VCaP (cell line): ENCODE results near the gene HOXA2.

Experiments used
- H3K27ac ChIP-seq: fragments of 450-650 bp; 2 replicates; pipeline ENCODE4 v1.5.1; 2017
- CTCF ChIP-seq: fragments of 450-650 bp; conservative IDR thresholded peaks from 2 replicates; pipeline ENCODE4 v1.5.1; 2017; ENCODE audit warnings: mild to moderate bottlenecking, moderate library complexity

The HOXA2 gene

DNA sequence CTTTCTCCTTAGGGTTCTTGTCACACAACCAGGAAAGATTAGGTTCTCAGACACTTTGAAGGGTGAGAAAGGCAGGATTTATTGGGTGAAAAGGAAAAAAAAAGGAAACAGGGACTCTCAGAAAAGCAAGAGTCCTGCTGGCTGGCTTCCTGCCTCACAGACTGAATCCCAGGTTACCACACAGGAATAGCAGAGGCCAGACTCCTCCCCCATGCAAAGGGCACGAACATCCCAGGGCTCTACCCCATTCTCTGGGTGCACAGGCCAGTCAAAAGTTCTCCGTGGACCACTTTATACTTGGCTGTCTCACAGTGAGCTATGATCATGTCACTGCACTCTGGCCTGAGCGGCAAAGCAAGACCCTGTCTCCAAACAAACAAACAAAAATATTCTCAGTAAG lies 49.3 kb downstream of the HOXA2 start:
- TF ChIP-seq CTCF: no peak
- no peak overlapping the region for H3K27ac ChIP-seq

DNA sequence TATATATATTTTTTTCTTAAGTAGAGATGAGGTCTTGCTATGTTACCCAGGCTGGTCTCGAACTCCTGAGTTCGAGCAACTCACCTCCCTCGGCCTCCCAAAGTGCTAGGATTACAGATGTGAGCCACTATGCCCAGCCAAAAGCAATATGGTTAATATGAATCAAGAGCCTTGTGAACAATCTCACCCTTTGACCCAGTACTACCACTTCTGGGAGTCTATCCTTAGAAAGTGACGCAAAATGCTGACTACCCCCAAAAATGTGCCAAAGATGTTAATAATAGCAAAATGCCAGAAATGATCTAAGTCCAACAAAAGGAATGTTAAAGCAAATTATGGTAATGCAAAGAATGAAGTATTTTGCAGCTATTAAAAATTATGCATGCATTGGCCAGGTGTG lies 51.0 kb downstream of the HOXA2 start:
- no peak for TF ChIP-seq CTCF
- no peak overlapping the region for H3K27ac ChIP-seq
